Measurements from ENCODE around the gene ST6GALNAC4. TPM values are rescaled to one million over a fixed set of nuclear protein-coding genes. Genes with fewer than 3 reads are reported as not detected.

ST6GALNAC4 gene
- total and polyA plus RNA-seq, 9 of the 15 experiments (the other 6 are each of a cell fraction or from before 2014, with no cell fraction given), result 2.6 to 43.1 (median 15.4) TPM

GRCh38 chr9:127862075-127863011 lies 54.5 kb downstream of the ST6GALNAC4 start (continued):
- TF ChIP-seq ZMIZ1 (IDR thresholded peaks at IDR 0.05; ENCODE audit: low read depth in 2 of 2, low read length in 2 of 2) (no peak; a peak in 1 of 4 replicates), MBD2 (IDR thresholded peaks at IDR 0.05; ENCODE audit: borderline replicate concordance, low read depth) (peak; percentile 69), ZNF589 (CRISPR knock-in tag; IDR thresholded peaks at IDR 0.05; ENCODE audit: low read depth) (peak; percentile 60), XRCC3 (IDR thresholded peaks at IDR 0.05) (no peak), RFX5 (IDR thresholded peaks at IDR 0.05; ENCODE audit: low read depth, low read length) (no peak), ZNF239 (CRISPR knock-in tag; IDR thresholded peaks at IDR 0.05) (no peak), ZNF274 (IDR thresholded peaks at IDR 0.05; ENCODE audit: borderline replicate concordance, low read depth, low read length) (no peak), ZNF318 (IDR thresholded peaks at IDR 0.05; ENCODE audit: borderline replicate concordance in 1 of 2, low read depth in 1 of 2) (peak in 1 of 2 experiments; percentile 62; a peak in 2 of 4 replicates), SMAD4 (CRISPR knock-in tag; conservative IDR thresholded peaks at IDR 0.05) (peak; percentile 99), ZNF830 (CRISPR knock-in tag; IDR thresholded peaks at IDR 0.05) (no peak), NR2C1 (IDR thresholded peaks at IDR 0.05) (no peak), NR2C1 (tag; IDR thresholded peaks at IDR 0.05) (peak; percentile 83), HIVEP1 (CRISPR knock-in tag; IDR thresholded peaks at IDR 0.05) (0 out of 2 replicates have a peak, but pooled peaks have one; percentile 47)
